K562 (cell line): ENCODE data around the gene FASTKD1. TPM values are rescaled to one million over a fixed set of nuclear protein-coding genes. Genes with fewer than 3 reads are reported as not detected.

Source experiments
- CCNT2 ChIP-seq: IDR thresholded peaks from 2 replicates; pipeline ENCODE4 v1.6.1; 2011; ENCODE audit warnings: borderline replicate concordance, low read depth, mild to moderate bottlenecking, moderate library complexity, mixed read lengths, low read length; ENCODE audit not compliant: insufficient read length; ENCODE audit errors: extremely low read depth
- CREB5 ChIP-seq: fragments of 250-450 bp; sonication (Bioruptor Pico); IDR thresholded peaks from 2 replicates; pipeline ENCODE4 v1.5.0; 2020; ENCODE audit warnings: mild to moderate bottlenecking
- IRF2 ChIP-seq: sonication (generic); formaldehyde crosslinking; IDR thresholded peaks from 2 replicates; pipeline ENCODE4 v1.8.1; 2022; ENCODE audit warnings: mild to moderate bottlenecking, missing genetic modification reagents
- MYC ChIP-seq, 2 experiments: fragments of 250-450 bp in 1 of 2; sonication (Bioruptor Pico) in 1 of 2; IDR thresholded peaks; 2 replicates each; pipeline versions ENCODE4 v1.5.1 to v1.6.1; 2012 to 2021; ENCODE audit warnings: low read depth in 2 of 2, borderline replicate concordance in 1 of 2, improper control_type of control experiment in 1 of 2, low read length in 1 of 2, mild to moderate bottlenecking in 1 of 2, moderate library complexity in 1 of 2
- NONO ChIP-seq, 2 experiments: fragments of 200-400 bp in 1 of 2; fragments of 450-650 bp in 1 of 2; formaldehyde crosslinking in 1 of 2; IDR thresholded peaks; 2 replicates each; pipeline ENCODE4 v1.6.1; 2017; ENCODE audit warnings: low read depth in 2 of 2, mild to moderate bottlenecking in 2 of 2, moderate library complexity in 2 of 2, low read length in 1 of 2
- POLR2A ChIP-seq: fragments of 450-650 bp; conservative IDR thresholded peaks from 2 replicates; pipeline ENCODE4 v1.6.1; 2016
- PRPF4 ChIP-seq: fragments of 200-400 bp; formaldehyde crosslinking; IDR thresholded peaks from one replicate; pipeline ENCODE4 v1.6.1; 2017; ENCODE audit warnings: low read length, low read depth, mild to moderate bottlenecking; ENCODE audit not compliant: insufficient read depth, poor library complexity, severe bottlenecking
- SAFB ChIP-seq: fragments of 200-400 bp; formaldehyde crosslinking; IDR thresholded peaks from 2 replicates; pipeline ENCODE4 v1.6.1; 2017; ENCODE audit warnings: low read depth, low read length, borderline replicate concordance
- SMARCB1 ChIP-seq: IDR thresholded peaks from 2 replicates; pipeline ENCODE4 v1.6.1; 2011; ENCODE audit warnings: improper control_type of control experiment, low read depth; ENCODE audit not compliant: insufficient read length
- STAG1 ChIP-seq: sonication (generic); formaldehyde crosslinking; IDR thresholded peaks from 2 replicates; pipeline ENCODE4 v1.5.0; 2020; ENCODE audit warnings: missing genetic modification reagents, borderline replicate concordance
- ZBTB9 ChIP-seq: fragments of 450-650 bp; formaldehyde crosslinking; IDR thresholded peaks from 2 replicates; pipeline ENCODE4 v1.4.0; 2020; ENCODE audit warnings: mild to moderate bottlenecking, moderate library complexity
- ZNF282 ChIP-seq: sonication (generic); formaldehyde crosslinking; IDR thresholded peaks from 2 replicates; pipeline ENCODE4 v1.8.1; 2023; ENCODE audit warnings: missing genetic modification reagents
- ZNF354B ChIP-seq: fragments of 250-450 bp; sonication (Bioruptor Pico); IDR thresholded peaks from 2 replicates; pipeline ENCODE4 v1.4.0; 2020
- polyA plus RNA-seq, 8 experiments: library from polyadenylated mRNA; depleted of rRNA in 4 of 8; stranded (reverse) in 5 of 8; unstranded in 3 of 8; fragments of >200 nt; fragmentation: Nextera tagmentation in 2 of 8; fragmentation: Illumina TruSeq in 1 of 8; extraction: Ambion mirVana in 2 of 8; extraction: Trizol in 1 of 8; gene quantifications; 2 replicates each; pipeline versions ENCODE4 v1.2.1 to v1.2.3, GENCODE V29; 2011 to 2014; ENCODE audit warnings: inconsistent platforms in 1 of 8, missing spikeins in 1 of 8
- total RNA-seq, 7 experiments: library from RNA; depleted of rRNA in 6 of 7; stranded (reverse); fragments of >200 nt in 6 of 7; fragmentation: Illumina TruSeq in 2 of 7; extraction: Trizol in 2 of 7; gene quantifications; 2 replicates each; pipeline versions ENCODE4 v1.2.1 to v1.2.3, GENCODE V29; 2011 to 2021; ENCODE audit warnings: low replicate concordance in 1 of 7
- TF ChIP-seq, protein P1 (sequence below), 2 experiments: fragments of 450-650 bp in 1 of 2; sonication (generic) in 1 of 2; formaldehyde crosslinking in 1 of 2; IDR thresholded peaks; 2 replicates each; pipeline versions ENCODE4 v1.7.1 to v1.9.0; 2016 to 2022; ENCODE audit warnings: inconsistent platforms in 1 of 2, mild to moderate bottlenecking in 1 of 2, missing genetic modification reagents in 1 of 2

The FASTKD1 gene
- total and polyA plus RNA-seq, 9 of the 15 experiments (the other 6 are each of a cell fraction or from before 2014, with no cell fraction given): 63.5 to 134 (median 119) TPM

GRCh38 chr2:169584005-169584877 is 10.6 kb upstream of the FASTKD1 start, which contains the start of gene PPIG (continued):
- TF ChIP-seq, protein P1, sequence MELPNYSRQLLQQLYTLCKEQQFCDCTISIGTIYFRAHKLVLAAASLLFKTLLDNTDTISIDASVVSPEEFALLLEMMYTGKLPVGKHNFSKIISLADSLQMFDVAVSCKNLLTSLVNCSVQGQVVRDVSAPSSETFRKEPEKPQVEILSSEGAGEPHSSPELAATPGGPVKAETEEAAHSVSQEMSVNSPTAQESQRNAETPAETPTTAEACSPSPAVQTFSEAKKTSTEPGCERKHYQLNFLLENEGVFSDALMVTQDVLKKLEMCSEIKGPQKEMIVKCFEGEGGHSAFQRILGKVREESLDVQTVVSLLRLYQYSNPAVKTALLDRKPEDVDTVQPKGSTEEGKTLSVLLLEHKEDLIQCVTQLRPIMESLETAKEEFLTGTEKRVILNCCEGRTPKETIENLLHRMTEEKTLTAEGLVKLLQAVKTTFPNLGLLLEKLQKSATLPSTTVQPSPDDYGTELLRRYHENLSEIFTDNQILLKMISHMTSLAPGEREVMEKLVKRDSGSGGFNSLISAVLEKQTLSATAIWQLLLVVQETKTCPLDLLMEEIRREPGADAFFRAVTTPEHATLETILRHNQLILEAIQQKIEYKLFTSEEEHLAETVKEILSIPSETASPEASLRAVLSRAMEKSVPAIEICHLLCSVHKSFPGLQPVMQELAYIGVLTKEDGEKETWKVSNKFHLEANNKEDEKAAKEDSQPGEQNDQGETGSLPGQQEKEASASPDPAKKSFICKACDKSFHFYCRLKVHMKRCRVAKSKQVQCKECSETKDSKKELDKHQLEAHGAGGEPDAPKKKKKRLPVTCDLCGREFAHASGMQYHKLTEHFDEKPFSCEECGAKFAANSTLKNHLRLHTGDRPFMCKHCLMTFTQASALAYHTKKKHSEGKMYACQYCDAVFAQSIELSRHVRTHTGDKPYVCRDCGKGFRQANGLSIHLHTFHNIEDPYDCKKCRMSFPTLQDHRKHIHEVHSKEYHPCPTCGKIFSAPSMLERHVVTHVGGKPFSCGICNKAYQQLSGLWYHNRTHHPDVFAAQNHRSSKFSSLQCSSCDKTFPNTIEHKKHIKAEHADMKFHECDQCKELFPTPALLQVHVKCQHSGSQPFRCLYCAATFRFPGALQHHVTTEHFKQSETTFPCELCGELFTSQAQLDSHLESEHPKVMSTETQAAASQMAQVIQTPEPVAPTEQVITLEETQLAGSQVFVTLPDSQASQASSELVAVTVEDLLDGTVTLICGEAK (IDR thresholded peaks at IDR 0.05): peak; percentile 94
- TF ChIP-seq, protein P1 (CRISPR knock-in tag; IDR thresholded peaks at IDR 0.05): peak; percentile 54
- TF ChIP-seq ZNF282 (CRISPR knock-in tag) (no peak), POLR2A (peak; percentile 93), SAFB (no peak), CREB5 (CRISPR knock-in tag) (peak; percentile 60; the same call in 1 of the 2 replicates), CCNT2 (peak; percentile 53), SMARCB1 (no peak), ZNF354B (CRISPR knock-in tag) (no peak), NONO (IDR thresholded peaks at IDR 0.05; ENCODE audit: low read depth in 2 of 2, low read length in 1 of 2) (no peak), STAG1 (CRISPR knock-in tag) (no peak), ZBTB9 (CRISPR knock-in tag) (no peak; the same call in none of the 2 replicates), MYC (IDR thresholded peaks at IDR 0.05; ENCODE audit: low read depth, low read length) (peak; percentile 81), MYC (CRISPR knock-in tag; IDR thresholded peaks at IDR 0.05; ENCODE audit: borderline replicate concordance, low read depth) (peak; percentile 73; the same call in 1 of the 2 replicates), PRPF4 (no peak), IRF2 (no peak)
